ENCODE data around the gene ARHGEF11. TPM values are rescaled to one million over a fixed set of nuclear protein-coding genes. Genes with fewer than 3 reads are reported as not detected.

The ARHGEF11 gene
- total and polyA plus RNA-seq, 2 donors (not counting 1 experiment from before 2014, with no cell fraction given) = 1.0 to 4.6 TPM

- POLR2A ChIA-PET = no interaction called here
These were observed 81.1 kb downstream of the ARHGEF11 start for GRCh38 chr1:156964441-156964840.

GRCh38 chr1:156963621-156964020 lies 81.9 kb downstream of the ARHGEF11 start:
- Histone ChIP-seq H3K27ac (ENCODE audit: low read length in 2 of 2) (peak overlapping the region in 1 of 2 donors; percentile 4), H3K4me2 (replicated peaks; ENCODE audit: low read depth, low read length, poor library complexity, severe bottlenecking) (peak overlapping the region; percentile 64), H3K4me1 (ENCODE audit: control insufficient read depth in 2 of 2, insufficient read depth in 2 of 2, low read length in 2 of 2) (peaks cover 16 to 19% of the 10 kb centered on the region in 2 donors), H3K9me3 (ENCODE audit: control extremely low read depth in 1 of 3, control insufficient read depth in 2 of 3, insufficient read depth in 1 of 3, low read length in 2 of 3) (peaks cover 0 to 12% (median 9%) of the 10 kb centered on the region in 3 donors), H2AFZ (ENCODE audit: insufficient read depth, low read depth, low read length, poor library complexity, severe bottlenecking) (peak overlapping the region; percentile 73), H3K27me3 (replicated peaks in 1 of 4; ENCODE audit: control extremely low read depth in 1 of 4, control insufficient read depth in 3 of 4, insufficient read depth in 4 of 4, low read length in 3 of 4) (peaks cover 0 to 8% (median 0%) of the 10 kb centered on the region in 4 experiments), H3K4me3 (ENCODE audit: control extremely low read depth in 1 of 5, extremely low read depth in 1 of 5, insufficient read depth in 1 of 5, low read depth in 2 of 5, low read length in 4 of 5) (peak overlapping the region in 4 of 5 experiments; percentile 18 to 48 (median 27)), H3K9ac (ENCODE audit: low read length) (peak overlapping the region; percentile 47), H3K36me3 (replicated peaks in 1 of 2; ENCODE audit: control extremely low read depth in 1 of 2, control insufficient read depth in 1 of 2, extremely low read depth in 1 of 2, insufficient read depth in 2 of 2, low read length in 1 of 2) (no peaks in the 10 kb centered on the region), H4K20me1 (ENCODE audit: control insufficient read depth, insufficient read depth, low read length, poor library complexity, severe bottlenecking) (no peaks in the 10 kb centered on the region), H3K79me2 (ENCODE audit: control insufficient read depth, insufficient read depth, low read length) (no peaks in the 10 kb centered on the region)
- ChIA-PET CTCF (no interaction called here), POLR2A (no interaction called here)
- Mint-ChIP-seq H3K4me1 (peaks cover 27% of the 10 kb centered on the region), H3K4me3 (peak overlapping the region; percentile 68), H3K9me3 (ENCODE audit: insufficient read depth) (no peaks in the 10 kb centered on the region), H3K27me3 (peaks cover 9% of the 10 kb centered on the region), H3K27ac (peak overlapping the region; percentile 22)
- intact Hi-C loops (cut with micrococcal nuclease) = no loop called here
- no CpG with 5 or more reads among the region's 3 CpGs for WGBS (ENCODE audit: insufficient coverage)
- DNase-seq (peak; percentile 39), ATAC-seq (ENCODE audit: low read depth) (no peak)
- TF ChIP-seq CTCF (IDR thresholded peaks at IDR 0.05) (no peak), EZH2 (IDR thresholded peaks at IDR 0.05; ENCODE audit: borderline replicate concordance, insufficient read depth, low read depth, low read length, poor library complexity, severe bottlenecking) (no peak)

More at GRCh38 chr1:156964441-156964840, 81.1 kb downstream of the ARHGEF11 start:
- H3K9ac ChIP-seq (ENCODE audit: low read length) = no peak overlapping the region
- peaks cover 0 to 10% (median under 1%) of the 10 kb centered on the region in 4 experiments for H3K27me3 ChIP-seq (replicated peaks in 1 of 4; ENCODE audit: control extremely low read depth in 1 of 4, control insufficient read depth in 3 of 4, insufficient read depth in 4 of 4, low read length in 3 of 4)
- H3K27me3 Mint-ChIP-seq = peaks cover 14% of the 10 kb centered on the region
- H3K79me2 ChIP-seq (ENCODE audit: control insufficient read depth, insufficient read depth, low read length) = no peaks in the 10 kb centered on the region
- TF ChIP-seq EZH2 (IDR thresholded peaks at IDR 0.05; ENCODE audit: borderline replicate concordance, insufficient read depth, low read depth, low read length, poor library complexity, severe bottlenecking) = no peak
- no peak for TF ChIP-seq CTCF (IDR thresholded peaks at IDR 0.05)
- peaks cover 0 to 12% (median 9%) of the 10 kb centered on the region in 3 donors for H3K9me3 ChIP-seq (ENCODE audit: control extremely low read depth in 1 of 3, control insufficient read depth in 2 of 3, insufficient read depth in 1 of 3, low read length in 2 of 3)
- no peak for DNase-seq
- H3K4me3 ChIP-seq (ENCODE audit: control extremely low read depth in 1 of 5, extremely low read depth in 1 of 5, insufficient read depth in 1 of 5, low read depth in 2 of 5, low read length in 4 of 5) = no peak overlapping the region
- peak overlapping the region; percentile 19 for H2AFZ ChIP-seq (ENCODE audit: insufficient read depth, low read depth, low read length, poor library complexity, severe bottlenecking)
- CTCF ChIA-PET = no interaction called here
- H4K20me1 ChIP-seq (ENCODE audit: control insufficient read depth, insufficient read depth, low read length, poor library complexity, severe bottlenecking) = no peaks in the 10 kb centered on the region
- H3K9me3 Mint-ChIP-seq (ENCODE audit: insufficient read depth) = no peaks in the 10 kb centered on the region
- H3K4me1 Mint-ChIP-seq = peaks cover 23% of the 10 kb centered on the region
- H3K4me1 ChIP-seq (ENCODE audit: control insufficient read depth in 2 of 2, insufficient read depth in 2 of 2, low read length in 2 of 2) = peaks cover 15 to 17% of the 10 kb centered on the region in 2 donors
- H3K27ac Mint-ChIP-seq = no peak overlapping the region
- H3K4me2 ChIP-seq (replicated peaks; ENCODE audit: low read depth, low read length, poor library complexity, severe bottlenecking) = no peak overlapping the region
- no peak for ATAC-seq (ENCODE audit: low read depth)
- no CpG with 5 or more reads among the region's 2 CpGs for WGBS (ENCODE audit: insufficient coverage)
- H3K36me3 ChIP-seq (replicated peaks in 1 of 2; ENCODE audit: control extremely low read depth in 1 of 2, control insufficient read depth in 1 of 2, extremely low read depth in 1 of 2, insufficient read depth in 2 of 2, low read length in 1 of 2) = no peaks in the 10 kb centered on the region
- intact Hi-C loops (cut with micrococcal nuclease) = no loop called here
- no peak overlapping the region for H3K4me3 Mint-ChIP-seq
- H3K27ac ChIP-seq (ENCODE audit: low read length in 2 of 2) = no peak overlapping the region

Measured in B cell (primary cell).